Mesenchymal stem cell (in vitro differentiated cells and primary cell): ENCODE data around the gene NRAS.

Experiments used
- DNase-seq: peaks from one replicate; pipeline ENCODE4 v3.0.0-alpha.2; 2013
- H2AFZ ChIP-seq: one replicate; pipeline ENCODE4 v1.6.1; 2013; ENCODE audit warnings: low read depth, mild to moderate bottlenecking, control low read depth, inconsistent platforms, low read length, moderate library complexity
- H2AK5ac ChIP-seq: 2 replicates; pipeline ENCODE4 v1.6.1; 2013; ENCODE audit warnings: low read length, moderate library complexity, mild to moderate bottlenecking, inconsistent platforms; ENCODE audit not compliant: severe bottlenecking
- H2BK120ac ChIP-seq: one replicate; pipeline ENCODE4 v1.6.1; 2013; ENCODE audit warnings: low read depth, mild to moderate bottlenecking, inconsistent platforms, low read length, moderate library complexity
- H2BK12ac ChIP-seq, 2 experiments: one replicate each; pipeline ENCODE4 v1.6.1; 2013; ENCODE audit warnings: inconsistent platforms in 2 of 2, low read length in 2 of 2, mild to moderate bottlenecking in 2 of 2, moderate library complexity in 2 of 2, control low read depth in 1 of 2
- H2BK15ac ChIP-seq: one replicate; pipeline ENCODE4 v1.6.1; 2013; ENCODE audit warnings: mild to moderate bottlenecking, low read depth, inconsistent platforms; ENCODE audit not compliant: poor library complexity, severe bottlenecking
- H2BK5ac ChIP-seq: 2 replicates; pipeline ENCODE4 v1.6.1; 2013; ENCODE audit warnings: low read depth, mild to moderate bottlenecking, low read length, control low read depth, inconsistent platforms; ENCODE audit not compliant: poor library complexity, severe bottlenecking
- H3K14ac ChIP-seq, 2 experiments: one replicate each; pipeline ENCODE4 v1.6.1; 2013; ENCODE audit warnings: inconsistent platforms in 2 of 2, low read length in 2 of 2, control low read depth in 1 of 2, mild to moderate bottlenecking in 1 of 2, moderate library complexity in 1 of 2
- H3K18ac ChIP-seq, 2 experiments: one replicate each; pipeline ENCODE4 v1.6.1; 2013; ENCODE audit warnings: inconsistent platforms in 2 of 2, low read length in 2 of 2, control low read depth in 1 of 2, low read depth in 1 of 2, mild to moderate bottlenecking in 1 of 2
- H3K23ac ChIP-seq, 2 experiments: one replicate each; pipeline ENCODE4 v1.6.1; 2013; ENCODE audit warnings: inconsistent platforms in 2 of 2, low read length in 2 of 2, mild to moderate bottlenecking in 2 of 2, moderate library complexity in 2 of 2, control low read depth in 1 of 2
- H3K27ac ChIP-seq: 2 replicates; pipeline ENCODE4 v1.5.1; 2013; ENCODE audit warnings: mild to moderate bottlenecking, moderate library complexity, low read length, control low read depth, inconsistent platforms; ENCODE audit not compliant: poor library complexity, severe bottlenecking
- H3K27me3 ChIP-seq, 2 experiments: 2 replicates each; pipeline versions ENCODE4 v1.6.1 to v1.7.0; 2013; ENCODE audit warnings: low read length in 2 of 2, mild to moderate bottlenecking in 2 of 2, moderate library complexity in 2 of 2, control low read depth in 1 of 2, inconsistent platforms in 1 of 2; ENCODE audit not compliant: control insufficient read depth in 1 of 2, insufficient read depth in 1 of 2
- H3K36me3 ChIP-seq, 2 experiments: 2 replicates each; pipeline versions ENCODE4 v1.6.1 to v1.7.0; 2013; ENCODE audit warnings: low read length in 2 of 2, control low read depth in 1 of 2, inconsistent platforms in 1 of 2, low read depth in 1 of 2, mild to moderate bottlenecking in 1 of 2; ENCODE audit not compliant: insufficient read depth in 2 of 2, control insufficient read depth in 1 of 2
- H3K4ac ChIP-seq, 2 experiments: one replicate each; pipeline ENCODE4 v1.6.1; 2013; ENCODE audit warnings: inconsistent platforms in 2 of 2, low read length in 2 of 2, mild to moderate bottlenecking in 2 of 2, moderate library complexity in 2 of 2, control low read depth in 1 of 2, low read depth in 1 of 2
- H3K4me1 ChIP-seq: 2 replicates; pipeline ENCODE4 v1.6.1; 2013; ENCODE audit warnings: low read depth, low read length, control low read depth; ENCODE audit not compliant: control insufficient read depth, insufficient read depth
- H3K4me2 ChIP-seq: 2 replicates; pipeline ENCODE4 v1.6.1; 2013; ENCODE audit warnings: low read length, mild to moderate bottlenecking, inconsistent platforms; ENCODE audit not compliant: poor library complexity, severe bottlenecking
- H3K4me3 ChIP-seq, 2 experiments: 2 replicates each; pipeline versions ENCODE4 v1.5.1 to v1.7.0; 2013; ENCODE audit warnings: low read length in 2 of 2, mild to moderate bottlenecking in 2 of 2, control low read depth in 1 of 2, low read depth in 1 of 2; ENCODE audit not compliant: insufficient read depth in 1 of 2
- H3K79me1 ChIP-seq: replicated peaks from 2 replicates; pipeline ENCODE4 v1.6.1; 2013; ENCODE audit warnings: mild to moderate bottlenecking, control low read depth, low read length, inconsistent platforms; ENCODE audit not compliant: poor library complexity, severe bottlenecking
- H3K9ac ChIP-seq: 2 replicates; pipeline ENCODE4 v1.7.0; 2013; ENCODE audit warnings: mild to moderate bottlenecking, low read length, moderate library complexity
- H3K9me3 ChIP-seq: 2 replicates; pipeline ENCODE4 v1.7.0; 2013; ENCODE audit warnings: mild to moderate bottlenecking, low read length; ENCODE audit not compliant: control insufficient read depth
- H4K8ac ChIP-seq: one replicate; pipeline ENCODE4 v1.6.1; 2013; ENCODE audit warnings: inconsistent platforms, mild to moderate bottlenecking, low read length, moderate library complexity
- H4K91ac ChIP-seq: one replicate; pipeline ENCODE4 v1.6.1; 2013; ENCODE audit warnings: mild to moderate bottlenecking, low read length, inconsistent platforms
- WGBS: methylation state at CpG from one replicate; pipeline ENCODE4 v1.1.7; 2013; ENCODE audit warnings: mixed read lengths; 5-methylcytosine and 5-hydroxymethylcytosine counted together

Gene NRAS

DNA sequence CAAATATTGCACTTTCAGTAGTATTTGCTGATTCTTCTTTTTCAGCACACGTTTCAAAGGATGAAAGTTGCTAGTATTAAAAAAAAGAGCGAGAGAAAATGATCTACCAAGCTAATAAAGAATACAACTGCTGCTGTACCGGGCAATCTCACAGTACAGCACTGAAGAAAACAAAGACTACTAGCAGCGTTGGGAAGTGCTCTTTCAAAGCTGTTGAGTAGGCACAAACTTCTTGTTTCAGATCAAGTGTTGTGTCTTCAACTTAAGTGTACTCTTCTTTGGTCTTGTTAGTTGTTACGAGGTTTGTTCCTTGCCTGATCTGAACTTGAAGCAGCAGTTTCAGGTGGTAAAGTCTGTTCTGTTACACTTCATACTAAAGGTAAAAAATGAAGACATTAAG is 33.3 kb upstream of the NRAS start:
- Histone ChIP-seq H3K18ac (no peak overlapping the region), H3K4me3 (no peak overlapping the region), H3K23ac (no peak overlapping the region), H2BK5ac (no peak overlapping the region), H2BK120ac (no peak overlapping the region), H3K4ac (no peak overlapping the region), H3K79me1 (no peaks in the 10 kb centered on the region), H3K36me3 (peaks cover 0 to 61% of the 10 kb centered on the region in 2 experiments), H3K27me3 (no peaks in the 10 kb centered on the region), H2AK5ac (no peak overlapping the region), H3K4me1 (peaks cover 3% of the 10 kb centered on the region), H2BK12ac (no peak overlapping the region), H2AFZ (no peak overlapping the region), H3K4me2 (no peak overlapping the region), H3K14ac (no peak overlapping the region), H3K9me3 (no peaks in the 10 kb centered on the region), H3K27ac (no peak overlapping the region), H2BK15ac (no peak overlapping the region), H3K9ac (no peak overlapping the region), H4K91ac (no peak overlapping the region), H4K8ac (no peak overlapping the region)
- DNase-seq: no peak
- WGBS: 100% methylated on average over 4 of the region's 5 CpGs

DNA sequence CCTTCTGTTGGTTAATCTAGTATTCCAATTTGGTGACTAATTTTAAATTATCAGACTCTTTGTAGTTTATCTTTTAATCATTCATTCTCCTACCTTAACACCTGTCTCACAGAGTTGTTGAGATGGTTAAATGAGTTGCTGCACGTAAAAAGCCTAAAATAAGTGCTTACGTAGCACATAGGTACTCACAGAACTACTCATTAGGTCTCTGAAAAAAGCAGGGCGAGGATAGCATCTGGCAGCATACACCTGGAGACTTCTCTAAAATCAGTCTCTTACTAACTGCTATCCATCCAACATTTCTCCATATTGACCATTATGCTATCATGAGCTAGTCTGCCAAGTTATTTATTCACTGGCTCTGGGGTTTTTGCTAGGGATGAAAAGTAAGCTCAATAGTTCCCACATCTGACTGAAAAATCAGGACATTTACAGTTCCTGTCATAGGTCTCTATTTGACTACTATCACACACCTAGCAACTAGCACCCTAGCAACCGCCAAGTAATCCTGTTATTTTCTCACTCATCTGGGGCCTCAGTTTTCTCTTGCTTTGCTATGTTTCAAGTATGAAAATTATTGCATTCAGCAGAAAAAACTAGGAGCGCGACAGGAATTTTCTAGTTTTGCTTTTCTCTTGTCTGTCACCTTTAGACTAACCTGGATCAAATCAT is 30.0 kb upstream of the NRAS start:
- no peak overlapping the region for H3K14ac ChIP-seq
- peaks cover 2% of the 10 kb centered on the region for H3K4me1 ChIP-seq
- H2BK12ac ChIP-seq: no peak overlapping the region
- H3K36me3 ChIP-seq: peaks cover 11 to 91% of the 10 kb centered on the region in 2 experiments
- no peak overlapping the region for H2BK5ac ChIP-seq
- H3K27ac ChIP-seq: no peak overlapping the region
- no peak overlapping the region for H3K4me3 ChIP-seq
- H3K9me3 ChIP-seq: no peaks in the 10 kb centered on the region
- H3K27me3 ChIP-seq: no peaks in the 10 kb centered on the region
- H3K4ac ChIP-seq: no peak overlapping the region
- no peak overlapping the region for H2AFZ ChIP-seq
- no peak overlapping the region for H2BK15ac ChIP-seq
- no peak overlapping the region for H3K4me2 ChIP-seq
- WGBS: 90% methylated on average over 6 of the region's 6 CpGs
- H3K23ac ChIP-seq: no peak overlapping the region
- DNase-seq: no peak
- H3K79me1 ChIP-seq: no peaks in the 10 kb centered on the region
- H3K9ac ChIP-seq: no peak overlapping the region
- H2BK120ac ChIP-seq: no peak overlapping the region
- H3K18ac ChIP-seq: no peak overlapping the region
- no peak overlapping the region for H4K91ac ChIP-seq
- no peak overlapping the region for H2AK5ac ChIP-seq
- no peak overlapping the region for H4K8ac ChIP-seq

DNA sequence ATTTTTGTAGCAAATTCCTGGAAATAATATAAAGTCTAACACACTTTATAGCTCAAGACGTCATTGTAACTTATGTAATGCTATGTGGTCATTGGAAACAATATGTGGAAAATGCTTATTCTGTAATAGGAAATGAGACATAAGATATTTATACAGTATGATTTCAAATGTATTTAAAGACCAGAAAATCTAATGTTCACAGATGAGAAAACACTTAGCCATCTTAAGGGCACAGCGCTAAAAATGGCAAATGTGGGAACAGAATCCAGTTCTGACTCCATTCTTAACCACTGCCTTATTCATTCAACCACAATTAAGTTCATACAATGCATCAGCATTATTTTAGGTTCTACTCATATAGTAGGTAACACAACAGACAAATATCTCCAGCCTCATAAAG is 28.7 kb upstream of the NRAS start:
- Histone ChIP-seq H3K4me3 (no peak overlapping the region), H4K8ac (no peak overlapping the region), H2BK15ac (no peak overlapping the region), H4K91ac (no peak overlapping the region), H2BK5ac (no peak overlapping the region), H3K79me1 (no peaks in the 10 kb centered on the region), H2AFZ (no peak overlapping the region), H2BK120ac (no peak overlapping the region), H3K18ac (no peak overlapping the region), H3K4me1 (peaks cover 2% of the 10 kb centered on the region), H2AK5ac (no peak overlapping the region), H3K23ac (no peak overlapping the region), H3K14ac (no peak overlapping the region), H3K27ac (no peak overlapping the region), H3K9ac (no peak overlapping the region), H2BK12ac (no peak overlapping the region), H3K9me3 (no peaks in the 10 kb centered on the region), H3K4ac (no peak overlapping the region), H3K4me2 (no peak overlapping the region), H3K27me3 (no peaks in the 10 kb centered on the region), H3K36me3 (peaks cover 11 to 95% of the 10 kb centered on the region in 2 experiments)
- no peak for DNase-seq
- WGBS: 95% methylated on average over 1 of the region's 2 CpGs

DNA sequence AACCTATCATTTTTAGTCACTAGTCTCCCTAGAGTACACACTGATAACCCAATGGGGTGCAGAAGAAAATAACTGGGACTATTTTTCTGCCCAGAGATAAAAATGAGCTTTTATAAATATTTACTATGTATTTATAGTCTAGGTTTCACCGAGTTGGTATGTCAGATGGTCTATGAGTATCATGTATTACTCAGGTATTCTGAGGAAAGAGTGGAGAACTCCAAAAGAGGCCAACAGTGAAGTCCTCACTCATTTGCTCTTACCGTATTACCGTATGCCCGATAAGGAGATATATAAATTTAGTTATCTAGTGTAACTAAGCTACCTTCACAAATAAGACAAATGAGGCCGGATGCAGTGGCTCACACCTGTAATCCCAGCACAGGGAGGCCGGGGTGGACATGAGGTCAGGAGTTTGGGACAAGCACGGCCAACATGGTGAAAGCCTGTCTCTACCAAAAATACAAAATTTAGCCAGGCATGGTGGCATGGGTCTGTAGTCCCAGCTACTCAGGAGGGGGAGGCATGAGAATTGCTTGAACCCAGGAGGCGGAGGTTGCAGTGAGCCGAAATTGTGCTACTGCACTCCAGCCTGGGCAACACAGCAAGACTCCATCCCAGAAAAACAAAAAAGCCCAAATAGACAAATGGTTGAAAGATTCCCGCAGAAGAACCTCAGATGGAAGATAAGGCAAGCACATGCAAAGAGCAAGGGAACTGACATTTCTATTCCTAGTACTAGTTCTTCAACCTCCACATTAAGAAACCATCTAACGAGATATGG is 25.6 kb upstream of the NRAS start:
- Histone ChIP-seq H3K23ac (no peak overlapping the region), H3K14ac (no peak overlapping the region), H2AK5ac (no peak overlapping the region), H2BK15ac (no peak overlapping the region), H4K8ac (no peak overlapping the region), H3K18ac (no peak overlapping the region), H4K91ac (no peak overlapping the region), H3K36me3 (peaks cover 17 to 93% of the 10 kb centered on the region in 2 experiments), H3K27me3 (no peaks in the 10 kb centered on the region), H3K4me1 (peaks cover 2% of the 10 kb centered on the region), H3K9ac (no peak overlapping the region), H3K4me3 (no peak overlapping the region), H2BK5ac (peak overlapping the region; percentile 31), H3K27ac (no peak overlapping the region), H3K4me2 (no peak overlapping the region), H3K79me1 (peaks cover 4% of the 10 kb centered on the region), H3K4ac (no peak overlapping the region), H3K9me3 (no peaks in the 10 kb centered on the region), H2BK12ac (no peak overlapping the region), H2AFZ (no peak overlapping the region), H2BK120ac (no peak overlapping the region)
- 94% methylated on average over 7 of the region's 11 CpGs for WGBS
- no peak for DNase-seq
